HepG2 (cell line): ENCODE data around the gene SLC1A4. TPM values are rescaled to one million over a fixed set of nuclear protein-coding genes. Genes with fewer than 3 reads are reported as not detected.

Experiments
- EP300 ChIP-seq, 3 experiments: sonication (generic) in 1 of 3; formaldehyde crosslinking in 1 of 3; IDR thresholded peaks; 2 replicates each; pipeline versions ENCODE4 v1.5.1 to v1.6.1; 2011 to 2020; ENCODE audit warnings: low read depth in 2 of 3, low read length in 2 of 3, borderline replicate concordance in 1 of 3, improper control_type of control experiment in 1 of 3, mild to moderate bottlenecking in 1 of 3, missing genetic modification reagents in 1 of 3, moderate library complexity in 1 of 3
- FOXK1 ChIP-seq: sonication (generic); formaldehyde crosslinking; IDR thresholded peaks from 2 replicates; pipeline ENCODE4 v1.4.0; 2020; ENCODE audit warnings: low read depth, missing genetic modification reagents, borderline replicate concordance
- HIVEP1 ChIP-seq: sonication (generic); formaldehyde crosslinking; IDR thresholded peaks from 2 replicates; pipeline ENCODE4 v1.4.0; 2020; ENCODE audit warnings: mild to moderate bottlenecking, missing genetic modification reagents
- JDP2 ChIP-seq: sonication (generic); formaldehyde crosslinking; IDR thresholded peaks from 2 replicates; pipeline ENCODE4 v1.8.1; 2022; ENCODE audit warnings: missing genetic modification reagents, borderline replicate concordance
- MZF1 ChIP-seq: sonication (generic); formaldehyde crosslinking; IDR thresholded peaks from 2 replicates; pipeline ENCODE4 v1.8.1; 2023; ENCODE audit warnings: mild to moderate bottlenecking, missing genetic modification reagents, borderline replicate concordance
- NFKB2 ChIP-seq: sonication (generic); formaldehyde crosslinking; IDR thresholded peaks from 2 replicates; pipeline ENCODE4 v1.4.0; 2020; ENCODE audit warnings: missing genetic modification reagents, borderline replicate concordance
- PLRG1 ChIP-seq: fragments of 450-650 bp; conservative IDR thresholded peaks from 2 replicates; pipeline ENCODE4 v1.6.1; 2016
- RFXAP ChIP-seq: sonication (generic); formaldehyde crosslinking; IDR thresholded peaks from 2 replicates; pipeline ENCODE4 v1.4.0; 2020; ENCODE audit warnings: missing genetic modification reagents, borderline replicate concordance
- SOX5 ChIP-seq: IDR thresholded peaks from 2 replicates; pipeline ENCODE4 v1.6.1; 2016; ENCODE audit warnings: borderline replicate concordance
- TAF1 ChIP-seq: sonication (generic); formaldehyde crosslinking; IDR thresholded peaks from 2 replicates; pipeline ENCODE4 v1.4.0; 2020; ENCODE audit warnings: missing genetic modification reagents
- THAP11 ChIP-seq: IDR thresholded peaks from 2 replicates; pipeline ENCODE4 v1.6.1; 2016; ENCODE audit warnings: missing biosample characterization, missing genetic modification reagents
- ZFP36 ChIP-seq: fragments of 150-350 bp; IDR thresholded peaks from 2 replicates; pipeline ENCODE4 v1.6.1; 2018; ENCODE audit warnings: borderline replicate concordance, low read length, low read depth; ENCODE audit not compliant: partially characterized antibody
- ZFP36L2 ChIP-seq: sonication (generic); formaldehyde crosslinking; IDR thresholded peaks from 2 replicates; pipeline ENCODE4 v1.4.0; 2020; ENCODE audit warnings: missing genetic modification reagents
- ZFP41 ChIP-seq: sonication (generic); formaldehyde crosslinking; IDR thresholded peaks from 2 replicates; pipeline ENCODE4 v1.4.0; 2020; ENCODE audit warnings: mild to moderate bottlenecking, missing genetic modification reagents, borderline replicate concordance
- polyA plus RNA-seq, 8 experiments: library from polyadenylated mRNA; depleted of rRNA in 3 of 8; stranded (reverse) in 7 of 8; unstranded in 1 of 8; fragments of >200 nt; fragmentation: Illumina TruSeq in 4 of 8; extraction: Trizol in 4 of 8; gene quantifications; 2 replicates each; pipeline versions ENCODE4 v1.2.1 to v1.2.3, GENCODE V29; 2011 to 2016; ENCODE audit warnings: low read depth in 4 of 8, missing spikeins in 1 of 8, mixed read lengths in 1 of 8; ENCODE audit not compliant: insufficient read depth in 1 of 8
- total RNA-seq, 5 experiments: library from RNA; depleted of rRNA; stranded (reverse); fragments of >200 nt; fragmentation: Illumina TruSeq; extraction: Trizol; gene quantifications; 2 replicates each; pipeline ENCODE4 v1.2.3, GENCODE V29; 2016; ENCODE audit warnings: low read depth in 1 of 5
- TF ChIP-seq, protein P1 (sequence below): sonication (generic); formaldehyde crosslinking; IDR thresholded peaks from 2 replicates; pipeline ENCODE4 v1.5.0; 2020; ENCODE audit warnings: missing genetic modification reagents, mild to moderate bottlenecking, borderline replicate concordance
- TF ChIP-seq, protein P2 (sequence below): sonication (generic); formaldehyde crosslinking; IDR thresholded peaks from 2 replicates; pipeline ENCODE4 v1.4.0; 2020; ENCODE audit warnings: mild to moderate bottlenecking, missing genetic modification reagents
- TF ChIP-seq, protein P3 (sequence below): sonication (generic); formaldehyde crosslinking; IDR thresholded peaks from 2 replicates; pipeline ENCODE4 v1.4.0; 2020; ENCODE audit warnings: mild to moderate bottlenecking, low read depth, missing genetic modification reagents

The SLC1A4 gene
- total and polyA plus RNA-seq, 2 of the 13 experiments (the other 11 are each of a cell fraction or from before 2014, with no cell fraction given): 21.0 to 39.6 TPM

DNA sequence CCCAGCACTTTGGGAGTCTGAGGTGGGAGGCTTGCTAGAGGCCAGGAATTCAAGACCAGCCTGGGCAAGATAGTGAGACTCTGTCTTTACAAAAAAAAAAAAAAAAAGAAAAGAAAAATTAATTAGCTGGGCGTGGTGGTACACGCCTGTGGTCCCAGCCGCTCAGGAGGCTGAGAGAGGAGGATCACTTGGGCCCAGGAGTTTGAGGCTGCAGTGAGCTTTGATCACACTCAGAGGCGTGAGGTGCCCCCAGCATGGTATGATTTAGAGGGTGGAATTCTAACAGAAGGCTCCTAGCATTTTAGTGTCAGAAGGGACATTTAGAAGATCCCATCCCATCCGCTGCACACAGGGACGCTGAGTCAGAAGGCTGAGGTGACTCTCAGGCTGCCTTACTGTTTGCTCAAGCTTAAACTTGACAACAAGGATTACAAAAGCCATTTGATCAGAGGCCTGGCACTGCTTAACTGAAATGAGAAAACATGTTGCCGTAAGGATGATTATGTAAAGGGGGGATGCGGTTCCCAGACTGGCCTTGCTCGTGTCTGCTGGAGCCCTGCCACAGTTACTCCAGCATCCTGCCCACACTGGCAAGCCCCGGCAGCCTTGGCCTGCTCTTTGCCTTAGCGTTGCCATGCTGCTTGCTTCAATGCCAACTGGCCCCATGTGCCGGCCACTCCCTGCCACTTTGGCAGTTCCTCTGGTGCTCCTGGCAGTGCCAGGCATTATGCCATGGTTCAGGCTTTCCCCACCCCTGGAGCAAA is 45.6 kb upstream of the SLC1A4 start (continued):
- peak; percentile 52 to 94; a peak in 3 of 4 replicates for TF ChIP-seq EP300 (IDR thresholded peaks at IDR 0.05; ENCODE audit: low read depth in 2 of 2, low read length in 2 of 2)
- TF ChIP-seq EP300 (CRISPR knock-in tag; IDR thresholded peaks at IDR 0.05; ENCODE audit: borderline replicate concordance): peak; percentile 68; the same call in 1 of the 2 replicates
- TF ChIP-seq, protein P1, sequence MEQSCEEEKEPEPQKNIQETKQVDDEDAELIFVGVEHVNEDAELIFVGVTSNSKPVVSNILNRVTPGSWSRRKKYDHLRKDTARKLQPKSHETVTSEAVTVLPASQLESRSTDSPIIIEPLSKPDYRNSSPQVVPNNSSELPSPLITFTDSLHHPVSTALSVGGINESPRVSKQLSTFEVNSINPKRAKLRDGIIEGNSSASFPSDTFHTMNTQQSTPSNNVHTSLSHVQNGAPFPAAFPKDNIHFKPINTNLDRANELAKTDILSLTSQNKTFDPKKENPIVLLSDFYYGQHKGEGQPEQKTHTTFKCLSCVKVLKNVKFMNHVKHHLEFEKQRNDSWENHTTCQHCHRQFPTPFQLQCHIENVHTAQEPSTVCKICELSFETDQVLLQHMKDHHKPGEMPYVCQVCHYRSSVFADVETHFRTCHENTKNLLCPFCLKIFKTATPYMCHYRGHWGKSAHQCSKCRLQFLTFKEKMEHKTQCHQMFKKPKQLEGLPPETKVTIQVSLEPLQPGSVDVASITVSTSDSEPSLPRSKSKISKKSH (CRISPR knock-in tag): no peak
- peak; percentile 68; the same call in 1 of the 2 replicates for TF ChIP-seq THAP11 (CRISPR knock-in tag)
- TF ChIP-seq JDP2 (CRISPR knock-in tag): no peak
- TF ChIP-seq PLRG1: no peak
- no peak for TF ChIP-seq ZFP36
- no peak for TF ChIP-seq NFKB2 (CRISPR knock-in tag)
- no peak for TF ChIP-seq ZFP36L2
- TF ChIP-seq, protein P2, sequence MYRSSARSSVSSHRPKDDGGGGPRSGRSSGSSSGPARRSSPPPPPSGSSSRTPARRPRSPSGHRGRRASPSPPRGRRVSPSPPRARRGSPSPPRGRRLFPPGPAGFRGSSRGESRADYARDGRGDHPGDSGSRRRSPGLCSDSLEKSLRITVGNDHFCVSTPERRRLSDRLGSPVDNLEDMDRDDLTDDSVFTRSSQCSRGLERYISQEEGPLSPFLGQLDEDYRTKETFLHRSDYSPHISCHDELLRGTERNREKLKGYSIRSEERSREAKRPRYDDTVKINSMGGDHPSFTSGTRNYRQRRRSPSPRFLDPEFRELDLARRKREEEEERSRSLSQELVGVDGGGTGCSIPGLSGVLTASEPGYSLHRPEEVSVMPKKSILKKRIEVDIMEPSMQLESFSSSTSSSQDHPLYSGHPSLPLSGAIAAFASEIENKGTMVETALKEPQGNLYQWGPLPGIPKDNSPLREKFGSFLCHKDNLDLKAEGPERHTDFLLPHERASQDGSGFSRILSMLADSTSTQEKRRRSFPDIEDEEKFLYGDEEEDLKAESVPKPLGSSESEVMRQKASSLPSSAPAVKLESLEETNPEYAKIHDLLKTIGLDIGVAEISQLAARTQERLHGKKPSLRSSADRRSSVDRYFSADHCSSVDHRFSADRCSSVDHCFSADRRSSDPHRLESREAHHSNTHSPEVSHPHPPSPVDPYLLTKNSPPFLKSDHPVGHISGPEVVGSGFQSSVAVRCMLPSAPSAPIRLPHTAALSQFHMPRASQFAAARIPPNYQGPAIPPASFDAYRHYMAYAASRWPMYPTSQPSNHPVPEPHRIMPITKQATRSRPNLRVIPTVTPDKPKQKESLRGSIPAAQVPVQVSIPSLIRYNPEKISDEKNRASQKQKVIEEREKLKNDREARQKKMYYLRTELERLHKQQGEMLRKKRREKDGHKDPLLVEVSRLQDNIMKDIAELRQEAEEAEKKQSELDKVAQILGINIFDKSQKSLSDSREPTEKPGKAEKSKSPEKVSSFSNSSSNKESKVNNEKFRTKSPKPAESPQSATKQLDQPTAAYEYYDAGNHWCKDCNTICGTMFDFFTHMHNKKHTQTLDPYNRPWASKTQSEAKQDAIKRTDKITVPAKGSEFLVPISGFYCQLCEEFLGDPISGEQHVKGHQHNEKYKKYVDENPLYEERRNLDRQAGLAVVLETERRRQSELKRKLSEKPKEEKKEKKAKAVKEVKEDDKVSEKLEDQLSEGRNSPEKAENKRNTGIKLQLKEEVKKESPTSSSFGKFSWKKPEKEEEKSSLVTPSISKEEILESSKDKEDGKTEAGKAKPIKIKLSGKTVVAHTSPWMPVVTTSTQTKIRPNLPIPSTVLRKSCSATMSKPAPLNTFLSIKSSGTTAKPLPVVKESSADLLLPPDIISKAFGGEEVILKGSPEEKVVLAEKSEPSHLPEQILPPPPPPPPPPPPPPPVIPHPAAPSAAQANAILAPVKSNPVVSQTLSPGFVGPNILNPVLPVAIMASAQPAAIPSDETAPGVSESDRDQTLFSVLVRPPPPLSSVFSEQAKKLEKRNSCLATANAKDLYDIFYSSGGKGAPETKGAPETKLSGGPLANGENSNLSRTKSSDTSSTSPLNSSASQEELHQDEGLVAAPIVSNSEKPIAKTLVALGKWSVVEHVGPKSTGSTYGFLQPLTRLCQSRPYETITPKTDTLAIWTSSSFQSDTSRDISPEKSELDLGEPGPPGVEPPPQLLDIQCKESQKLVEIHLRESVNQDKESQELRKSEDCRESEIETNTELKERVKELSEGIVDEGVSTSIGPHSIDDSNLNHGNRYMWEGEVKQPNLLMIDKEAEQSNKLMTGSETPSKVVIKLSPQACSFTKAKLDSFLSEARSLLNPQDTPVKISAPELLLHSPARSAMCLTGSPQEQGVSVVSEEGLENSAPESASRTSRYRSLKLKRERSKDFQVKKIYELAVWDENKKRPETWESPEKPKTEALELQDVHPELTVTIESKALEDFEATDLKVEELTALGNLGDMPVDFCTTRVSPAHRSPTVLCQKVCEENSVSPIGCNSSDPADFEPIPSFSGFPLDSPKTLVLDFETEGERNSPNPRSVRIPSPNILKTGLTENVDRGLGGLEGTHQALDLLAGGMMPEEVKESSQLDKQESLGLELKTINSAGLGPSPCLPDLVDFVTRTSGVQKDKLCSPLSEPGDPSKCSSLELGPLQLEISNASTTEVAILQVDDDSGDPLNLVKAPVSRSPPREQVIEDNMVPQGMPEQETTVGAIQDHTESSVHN: no peak
- TF ChIP-seq TAF1 (CRISPR knock-in tag): no peak
- TF ChIP-seq RFXAP (CRISPR knock-in tag): no peak
- TF ChIP-seq FOXK1 (CRISPR knock-in tag): peak; percentile 97
- peak; percentile 22; the same call in 1 of the 2 replicates for TF ChIP-seq HIVEP1 (CRISPR knock-in tag)
- TF ChIP-seq ZFP41 (CRISPR knock-in tag): no peak
- peak; percentile 92 for TF ChIP-seq SOX5 (CRISPR knock-in tag)
- TF ChIP-seq MZF1 (CRISPR knock-in tag): no peak
- TF ChIP-seq, protein P3, sequence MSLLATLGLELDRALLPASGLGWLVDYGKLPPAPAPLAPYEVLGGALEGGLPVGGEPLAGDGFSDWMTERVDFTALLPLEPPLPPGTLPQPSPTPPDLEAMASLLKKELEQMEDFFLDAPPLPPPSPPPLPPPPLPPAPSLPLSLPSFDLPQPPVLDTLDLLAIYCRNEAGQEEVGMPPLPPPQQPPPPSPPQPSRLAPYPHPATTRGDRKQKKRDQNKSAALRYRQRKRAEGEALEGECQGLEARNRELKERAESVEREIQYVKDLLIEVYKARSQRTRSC: no peak
